Spleen (tissue), 11 donors: ENCODE data around the gene ADD1. TPM values are rescaled to one million over a fixed set of nuclear protein-coding genes. Genes with fewer than 3 reads are reported as not detected.
"Not testable (repeated sequence)": the region's sequence is repeated elsewhere in the genome, so short reads cannot be mapped to it uniquely, and the experiment has no call there.

Experiments used
- DNase-seq: peaks from one replicate; pipeline ENCODE4 v3.0.0-alpha.2; 2020
- H3K27ac ChIP-seq, 8 donors: fragments of 200-600 bp; sonication (generic) in 7 of 8; 1 replicate in 4 of 8; 2 replicates in 4 of 8; pipeline versions ENCODE4 v1.5.0 to v1.8.0; 2016 to 2021; ENCODE audit warnings: inconsistent platforms in 4 of 8, mild to moderate bottlenecking in 4 of 8, moderate library complexity in 1 of 8
- H3K27me3 ChIP-seq, 7 donors: fragments of 200-600 bp; sonication (generic) in 6 of 7; replicated peaks in 1 of 7; 1 replicate in 4 of 7; 2 replicates in 3 of 7; pipeline versions ENCODE4 v1.5.0 to v1.8.0; 2016 to 2021; ENCODE audit warnings: inconsistent platforms in 3 of 7, mild to moderate bottlenecking in 1 of 7
- H3K36me3 ChIP-seq, 6 donors: fragments of 200-600 bp; sonication (generic) in 5 of 6; 1 replicate in 4 of 6; 2 replicates in 2 of 6; pipeline versions ENCODE4 v1.5.0 to v1.8.0; 2016 to 2021; ENCODE audit warnings: inconsistent platforms in 2 of 6
- H3K4me1 ChIP-seq, 6 donors: fragments of 200-600 bp; sonication (generic) in 5 of 6; 1 replicate in 3 of 6; 2 replicates in 3 of 6; pipeline versions ENCODE4 v1.5.0 to v1.8.0; 2016 to 2021; ENCODE audit warnings: inconsistent platforms in 3 of 6
- H3K4me3 ChIP-seq, 8 donors: fragments of 200-600 bp; sonication (generic) in 7 of 8; 1 replicate in 4 of 8; 2 replicates in 4 of 8; pipeline versions ENCODE4 v1.5.0 to v1.8.0; 2016 to 2021; ENCODE audit warnings: inconsistent platforms in 4 of 8, mild to moderate bottlenecking in 4 of 8, moderate library complexity in 2 of 8
- H3K9me3 ChIP-seq, 8 donors: fragments of 200-600 bp; sonication (generic) in 7 of 8; 1 replicate in 4 of 8; 2 replicates in 4 of 8; pipeline versions ENCODE4 v1.5.0 to v1.8.0; 2016 to 2021; ENCODE audit warnings: inconsistent platforms in 4 of 8
- POLR2A ChIP-seq, 3 donors: fragments of 450-650 bp; IDR thresholded peaks; one replicate each; pipeline ENCODE4 v1.5.1; 2017; ENCODE audit warnings: antibody characterized with exemption in 3 of 3, mild to moderate bottlenecking in 1 of 3
- POLR2AphosphoS5 ChIP-seq, 3 donors: sonication (generic); formaldehyde crosslinking; IDR thresholded peaks; one replicate each; pipeline ENCODE4 v1.5.1; 2017; ENCODE audit warnings: antibody characterized with exemption in 3 of 3
- WGBS, 5 donors: extraction: QIAGEN DNeasy Blood & Tissue Kit in 3 of 5; methylation state at CpG; one replicate each; pipeline versions ENCODE4 v1.1.5 to v1.1.7; 2013 to 2018; 5-methylcytosine and 5-hydroxymethylcytosine counted together
- intact Hi-C: fragments of 100-400 bp; cut with DNase I; formaldehyde crosslinking; loops from one replicate; pipeline ENCODE4 v1.15.0; 2023; ENCODE audit warnings: low total_unique reads
- polyA plus RNA-seq, 3 donors: library from polyadenylated mRNA; stranded (reverse); fragments of 200-250 nt; gene quantifications; one replicate each; pipeline ENCODE4 v1.2.1, GENCODE V29; 2013
- total RNA-seq, 7 donors: library from RNA; depleted of rRNA in 3 of 7; stranded (reverse); fragments of >200 nt in 3 of 7; fragmentation: NEBNext Ultra II Directional in 4 of 7; extraction: Animal tissue kit (Norgen Biotek cat#: 25700) in 4 of 7; gene quantifications; one replicate each; pipeline versions ENCODE4 v1.1.0 to v1.2.1, GENCODE V29; 2016 to 2021
- TF ChIP-seq, protein P1 (sequence below), 11 experiments: fragments of 200-600 bp in 7 of 11; fragments of 450-650 bp in 4 of 11; sonication (generic) in 4 of 11; IDR thresholded peaks in 8 of 11; conservative IDR thresholded peaks in 3 of 11; 1 replicate in 7 of 11; 2 replicates in 4 of 11; pipeline versions ENCODE4 v1.4.0 to v1.8.0; 2016 to 2021; ENCODE audit warnings: antibody characterized with exemption in 11 of 11, inconsistent platforms in 4 of 11, mild to moderate bottlenecking in 1 of 11
- donor health status: healthy with polysubstance abuse.
- donor health status: DM: no; HTN: no; CAD: no; lungs with moderate emphysema.
- donor health status: DM: no; HTN: no; CAD: no.
- donor health status: Bipolar disorder and iron deficiency.
- donor health status: healthy.
- donor health status: DM: no; HTN: no; CAD: no.
- donor health status: DM: yes; HTN: yes; CAD: no.

The ADD1 gene
- total and polyA plus RNA-seq, 10 donors, result 175 to 348 (median 265) TPM

- no peak for DNase-seq
- H3K4me1 ChIP-seq, result peaks cover 0 to 30% (median 5%) of the 10 kb centered on the region in 6 donors
- H3K4me3 ChIP-seq, result no peak overlapping the region
- peak in 1 of 3 donors; percentile 12 for TF ChIP-seq POLR2AphosphoS5 (IDR thresholded peaks at IDR 0.05)
- TF ChIP-seq, protein P1, sequence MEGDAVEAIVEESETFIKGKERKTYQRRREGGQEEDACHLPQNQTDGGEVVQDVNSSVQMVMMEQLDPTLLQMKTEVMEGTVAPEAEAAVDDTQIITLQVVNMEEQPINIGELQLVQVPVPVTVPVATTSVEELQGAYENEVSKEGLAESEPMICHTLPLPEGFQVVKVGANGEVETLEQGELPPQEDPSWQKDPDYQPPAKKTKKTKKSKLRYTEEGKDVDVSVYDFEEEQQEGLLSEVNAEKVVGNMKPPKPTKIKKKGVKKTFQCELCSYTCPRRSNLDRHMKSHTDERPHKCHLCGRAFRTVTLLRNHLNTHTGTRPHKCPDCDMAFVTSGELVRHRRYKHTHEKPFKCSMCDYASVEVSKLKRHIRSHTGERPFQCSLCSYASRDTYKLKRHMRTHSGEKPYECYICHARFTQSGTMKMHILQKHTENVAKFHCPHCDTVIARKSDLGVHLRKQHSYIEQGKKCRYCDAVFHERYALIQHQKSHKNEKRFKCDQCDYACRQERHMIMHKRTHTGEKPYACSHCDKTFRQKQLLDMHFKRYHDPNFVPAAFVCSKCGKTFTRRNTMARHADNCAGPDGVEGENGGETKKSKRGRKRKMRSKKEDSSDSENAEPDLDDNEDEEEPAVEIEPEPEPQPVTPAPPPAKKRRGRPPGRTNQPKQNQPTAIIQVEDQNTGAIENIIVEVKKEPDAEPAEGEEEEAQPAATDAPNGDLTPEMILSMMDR (IDR thresholded peaks at IDR 0.05 in 8 of 11, conservative IDR thresholded peaks at IDR 0.05 in 3 of 11), result no peak
- no peaks in the 10 kb centered on the region for H3K27me3 ChIP-seq
- H3K36me3 ChIP-seq, result peaks cover 0 to 100% (median 95%) of the 10 kb centered on the region in 6 donors
- H3K9me3 ChIP-seq, result no peaks in the 10 kb centered on the region
- 90 to 100% (median 93%) methylated on average over 3 of the region's 3 CpGs for WGBS, 5 donors
- intact Hi-C loops, result no loop called here
- H3K27ac ChIP-seq, result no peak overlapping the region
Observed at GRCh38 chr4:2911868-2912267, 68.2 kb downstream of the ADD1 start.

GRCh38 chr4:2913168-2913567, 69.5 kb downstream of the ADD1 start:
- no peak for DNase-seq
- Histone ChIP-seq H3K27ac (no peak overlapping the region), H3K36me3 (peaks cover 0 to 100% (median 87%) of the 10 kb centered on the region in 6 donors), H3K4me3 (no peak overlapping the region), H3K4me1 (peaks cover 0 to 34% (median 5%) of the 10 kb centered on the region in 6 donors), H3K27me3 (no peaks in the 10 kb centered on the region), H3K9me3 (no peaks in the 10 kb centered on the region)
- intact Hi-C loops, result no loop called here
- 79 to 94% (median 91%) methylated on average over 5 to 6 of the region's 6 CpGs for WGBS, 5 donors
- TF ChIP-seq, protein P1 (IDR thresholded peaks at IDR 0.05 in 8 of 11, conservative IDR thresholded peaks at IDR 0.05 in 3 of 11), result no peak
- TF ChIP-seq POLR2AphosphoS5 (IDR thresholded peaks at IDR 0.05), result no peak
- TF ChIP-seq POLR2A (IDR thresholded peaks at IDR 0.05), result no peak

DNA sequence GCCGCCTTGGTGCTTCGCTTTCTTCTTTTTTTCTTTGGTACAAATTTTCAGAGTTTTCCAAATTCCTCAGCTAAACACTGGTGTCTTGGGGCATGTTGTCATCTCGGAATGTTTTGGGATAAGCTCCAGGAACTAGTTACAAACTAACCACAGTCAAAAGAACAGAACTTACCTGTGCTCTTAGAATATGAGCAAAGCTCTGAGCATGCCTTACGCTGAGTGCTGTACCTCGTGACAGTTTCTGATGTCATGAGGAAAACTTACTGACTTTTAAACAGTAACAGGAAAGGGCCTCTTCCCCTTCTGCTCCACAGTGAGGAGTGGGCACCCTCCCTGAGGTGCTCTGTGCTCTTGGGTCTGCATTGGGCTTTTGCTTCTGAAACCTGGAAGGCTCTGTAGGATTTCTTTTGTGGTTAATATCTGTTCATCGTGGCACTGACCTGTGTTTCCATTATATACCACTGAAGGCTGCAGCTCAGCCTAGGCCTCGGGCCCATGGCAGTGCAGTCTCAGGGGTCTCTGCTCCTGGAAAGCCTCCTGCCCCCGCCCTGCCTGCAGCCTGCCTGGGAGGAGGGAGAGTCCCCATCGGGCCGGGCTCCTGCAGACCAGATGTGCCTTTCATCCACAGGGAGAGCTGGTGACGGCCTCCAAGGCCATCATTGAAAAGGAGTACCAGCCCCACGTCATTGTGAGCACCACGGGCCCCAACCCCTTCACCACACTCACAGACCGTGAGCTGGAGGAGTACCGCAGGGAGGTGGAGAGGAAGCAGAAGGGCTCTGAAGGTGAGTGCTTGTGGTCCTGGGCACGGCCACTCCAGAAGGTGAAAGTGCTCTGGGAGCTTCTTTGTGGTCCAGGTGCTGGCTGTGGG, 70.8 kb downstream of the ADD1 start:
- intact Hi-C loops, result no loop called here
- peak overlapping the region in 2 of 8 donors; percentile 7 to 14 for H3K27ac ChIP-seq
- H3K4me3 ChIP-seq, result no peak overlapping the region
- TF ChIP-seq, protein P1 (IDR thresholded peaks at IDR 0.05 in 8 of 11, conservative IDR thresholded peaks at IDR 0.05 in 3 of 11), result no peak
- TF ChIP-seq POLR2A (IDR thresholded peaks at IDR 0.05) (no peak), POLR2AphosphoS5 (IDR thresholded peaks at IDR 0.05) (peak in 2 of 3 donors; percentile 13 to 47)
- WGBS, 5 donors, result 50 to 70% (median 60%) methylated on average over 13 to 16 of the region's 16 CpGs
- no peaks in the 10 kb centered on the region for H3K9me3 ChIP-seq
- no peaks in the 10 kb centered on the region for H3K27me3 ChIP-seq
- H3K4me1 ChIP-seq, result peaks cover 0 to 34% (median 2%) of the 10 kb centered on the region in 6 donors
- H3K36me3 ChIP-seq, result peaks cover 0 to 100% (median 73%) of the 10 kb centered on the region in 6 donors
- DNase-seq, result no peak

DNA sequence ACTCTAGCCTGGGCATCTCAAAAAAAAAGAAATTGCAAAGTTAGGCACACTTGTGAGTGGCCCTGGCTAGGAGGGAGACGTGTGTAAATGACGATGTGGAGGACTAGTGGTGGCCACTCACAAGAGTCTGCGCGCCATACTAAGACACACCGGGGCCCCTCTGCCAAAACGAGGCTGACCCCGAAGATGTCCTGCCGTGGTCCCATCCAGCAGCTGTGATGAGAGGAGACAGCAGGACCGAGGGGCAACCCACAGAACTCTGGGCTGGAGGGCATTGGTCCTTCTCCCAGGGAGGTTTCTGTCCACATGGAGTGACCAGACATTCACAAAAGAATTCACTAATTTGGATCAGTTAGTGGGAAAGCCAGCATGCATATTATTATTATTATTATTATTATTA, 72.1 kb downstream of the ADD1 start:
- peaks cover 0 to 96% (median 61%) of the 10 kb centered on the region in 6 donors for H3K36me3 ChIP-seq
- DNase-seq, result no peak

DNA sequence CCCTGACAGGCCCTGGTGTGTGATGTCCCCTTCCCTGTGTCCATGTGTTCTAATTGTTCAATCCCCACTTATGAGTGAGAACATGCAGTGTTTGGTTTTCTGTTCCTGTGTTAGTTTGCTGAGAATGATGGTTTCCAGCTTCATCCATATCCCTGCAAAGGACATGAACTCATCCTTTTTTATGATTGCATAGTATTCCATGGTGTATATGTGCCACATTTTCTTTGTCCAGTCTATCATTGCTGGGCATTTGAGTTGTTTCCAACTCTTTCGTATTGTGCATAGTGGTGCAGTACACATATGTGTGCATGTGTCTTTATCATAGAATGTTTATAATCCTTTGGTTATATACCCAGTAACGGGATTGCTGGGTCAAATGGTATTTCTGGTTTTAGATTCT, 73.1 kb downstream of the ADD1 start:
- intact Hi-C loops, H3K27ac ChIP-seq, H3K9me3 ChIP-seq, DNase-seq, H3K27me3 ChIP-seq, H3K4me3 ChIP-seq: not testable (repeated sequence)
- 93 to 99% (median 97%) methylated on average over 2 of the region's 2 CpGs for WGBS, 5 donors
- peaks cover 0 to 36% (median 1%) of the 10 kb centered on the region in 6 donors for H3K4me1 ChIP-seq
- H3K36me3 ChIP-seq, result peaks cover 0 to 96% (median 52%) of the 10 kb centered on the region in 6 donors

More for the DNA sequence above, 72.1 kb downstream of the ADD1 start:
- TF ChIP-seq POLR2A (IDR thresholded peaks at IDR 0.05) (no peak), POLR2AphosphoS5 (IDR thresholded peaks at IDR 0.05) (peak in 1 of 3 donors; percentile 12)
- H3K4me1 ChIP-seq, result peaks cover 0 to 28% (median 0%) of the 10 kb centered on the region in 6 donors
- WGBS, 5 donors, result 78 to 92% (median 89%) methylated on average over 9 of the region's 9 CpGs
- no peaks in the 10 kb centered on the region for H3K9me3 ChIP-seq
- no peak overlapping the region for H3K27ac ChIP-seq
- no peak overlapping the region for H3K4me3 ChIP-seq
- intact Hi-C loops, result no loop called here
- H3K27me3 ChIP-seq, result no peaks in the 10 kb centered on the region

DNA sequence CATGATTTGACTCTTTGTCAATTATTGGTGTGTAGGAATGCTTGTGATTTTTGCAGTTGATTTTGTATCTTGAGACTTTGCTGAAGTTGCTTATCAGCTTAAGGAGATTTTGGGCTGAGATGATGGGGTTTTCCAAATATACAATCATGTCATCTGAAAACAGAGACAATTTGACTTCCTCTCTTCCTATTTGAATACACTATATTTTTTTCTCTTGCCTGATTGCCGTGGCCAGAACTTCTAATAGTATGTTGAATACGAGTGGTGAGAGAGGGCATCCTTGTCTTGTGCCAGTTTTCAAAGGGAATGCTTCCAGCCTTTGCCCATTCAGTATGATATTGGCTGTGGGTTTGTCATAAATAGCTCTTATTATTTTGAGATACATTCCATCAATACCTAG, 74.7 kb downstream of the ADD1 start:
- intact Hi-C loops, H3K9me3 ChIP-seq, DNase-seq, H3K4me3 ChIP-seq, H3K27ac ChIP-seq, H3K27me3 ChIP-seq: not testable (repeated sequence)
- 59 to 74% (median 64%) methylated on average over 2 of the region's 2 CpGs for WGBS, 5 donors
- Histone ChIP-seq H3K4me1 (peaks cover 12 to 52% (median 16%) of the 10 kb centered on the region in 6 donors), H3K36me3 (peaks cover 0 to 96% (median 42%) of the 10 kb centered on the region in 6 donors)

DNA sequence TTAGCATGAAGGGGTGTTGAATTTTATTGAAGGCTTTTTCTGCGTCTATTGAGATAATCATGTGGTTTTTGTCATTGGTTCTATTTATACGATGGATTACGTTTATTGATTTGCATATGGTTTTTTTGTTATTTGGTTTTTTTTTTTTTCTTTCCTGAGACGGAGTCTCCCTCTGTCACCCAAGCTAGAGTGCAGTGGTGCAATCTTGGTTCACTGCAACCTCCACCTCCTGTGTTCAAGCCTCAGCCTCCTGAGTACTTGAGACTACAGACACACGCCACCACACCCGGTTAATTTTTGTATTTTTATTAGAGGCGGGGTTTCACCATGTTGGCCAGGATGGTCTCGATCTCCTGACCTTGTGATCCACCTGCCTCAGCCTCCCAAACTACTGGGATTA, 75.1 kb downstream of the ADD1 start:
- intact Hi-C loops, H3K27me3 ChIP-seq, H3K9me3 ChIP-seq, H3K4me3 ChIP-seq, DNase-seq: not testable (repeated sequence)
- 76 to 88% (median 83%) methylated on average over 8 of the region's 8 CpGs for WGBS, 5 donors
- Histone ChIP-seq H3K36me3 (peaks cover 0 to 96% (median 42%) of the 10 kb centered on the region in 6 donors), H3K4me1 (peaks cover 15 to 56% (median 20%) of the 10 kb centered on the region in 6 donors), H3K27ac (peak overlapping the region in 1 of 8 donors; percentile 22)
